HEK293T (cell line): ENCODE measurements around the gene FBXO31.

Experiments used
- CTCF ChIA-PET: fragments of 350-600 bp; formaldehyde crosslinking; extraction: SDS; loops from one replicate; lab custom pipeline; 2021; ENCODE audit warnings: antibody characterized with exemption, inconsistent platforms; lab: Yijun Ruan, JAX
- POLR2A ChIA-PET: fragments of 350-600 bp; formaldehyde crosslinking; extraction: SDS; loops from one replicate; lab custom pipeline; 2020; ENCODE audit warnings: antibody characterized with exemption, inconsistent platforms; lab: Yijun Ruan, JAX
- DNase-seq: peaks from one replicate; pipeline ENCODE4 v3.0.0; 2012; ENCODE audit warnings: mixed read lengths; ENCODE audit errors: extremely low spot score
- ARNT ChIP-seq: fragments of 450-650 bp; IDR thresholded peaks from 2 replicates; pipeline ENCODE4 v1.6.1; 2017; ENCODE audit warnings: mild to moderate bottlenecking
- BHLHE40 ChIP-seq: fragments of 450-650 bp; IDR thresholded peaks from 2 replicates; pipeline ENCODE4 v1.6.1; 2016; ENCODE audit warnings: mild to moderate bottlenecking, moderate library complexity, borderline replicate concordance
- CTBP1 ChIP-seq: fragments of 450-650 bp; IDR thresholded peaks from 2 replicates; pipeline ENCODE4 v1.6.1; 2016; ENCODE audit warnings: borderline replicate concordance
- ELF4 ChIP-seq: fragments of 450-650 bp; IDR thresholded peaks from 2 replicates; pipeline ENCODE4 v1.6.1; 2017; ENCODE audit warnings: antibody characterized with exemption
- FOXA1 ChIP-seq: fragments of 450-650 bp; IDR thresholded peaks from 2 replicates; pipeline ENCODE4 v1.6.1; 2016; ENCODE audit warnings: mild to moderate bottlenecking
- FOXK2 ChIP-seq: fragments of 450-650 bp; IDR thresholded peaks from 2 replicates; pipeline ENCODE4 v1.6.1; 2016; ENCODE audit warnings: mild to moderate bottlenecking
- FOXM1 ChIP-seq: fragments of 450-650 bp; IDR thresholded peaks from 2 replicates; pipeline ENCODE4 v1.6.1; 2017; ENCODE audit warnings: mild to moderate bottlenecking, borderline replicate concordance
- HDGF ChIP-seq: fragments of 450-650 bp; IDR thresholded peaks from 2 replicates; pipeline ENCODE4 v1.6.1; 2017; ENCODE audit warnings: antibody characterized with exemption, borderline replicate concordance
- L3MBTL2 ChIP-seq: fragments of 450-650 bp; conservative IDR thresholded peaks from 2 replicates; pipeline ENCODE4 v1.6.1; 2016; ENCODE audit warnings: mild to moderate bottlenecking
- LEF1 ChIP-seq: fragments of 450-650 bp; IDR thresholded peaks from 2 replicates; pipeline ENCODE4 v1.6.1; 2017; ENCODE audit warnings: mild to moderate bottlenecking, borderline replicate concordance
- NFRKB ChIP-seq: fragments of 450-650 bp; IDR thresholded peaks from 2 replicates; pipeline ENCODE4 v1.6.1; 2016; ENCODE audit warnings: mild to moderate bottlenecking, moderate library complexity
- PKNOX1 ChIP-seq: fragments of 450-650 bp; IDR thresholded peaks from 2 replicates; pipeline ENCODE4 v1.6.1; 2016
- SP1 ChIP-seq: fragments of 450-650 bp; IDR thresholded peaks from 2 replicates; pipeline ENCODE4 v1.6.1; 2017
- SUZ12 ChIP-seq: fragments of 450-650 bp; IDR thresholded peaks from 2 replicates; pipeline ENCODE4 v1.6.1; 2016; ENCODE audit warnings: mild to moderate bottlenecking
- TARDBP ChIP-seq: fragments of 450-650 bp; IDR thresholded peaks from 2 replicates; pipeline ENCODE4 v1.6.1; 2016
- ZNF384 ChIP-seq: fragments of 450-650 bp; IDR thresholded peaks from 2 replicates; pipeline ENCODE4 v1.6.1; 2016

The FBXO31 gene

GRCh38 chr16:87297918-87298631 is 85.5 kb downstream of the FBXO31 start:
- peak; percentile 76 for DNase-seq
- POLR2A ChIA-PET: no interaction called here
- TF ChIP-seq FOXK2: no peak
- no peak for TF ChIP-seq L3MBTL2
- no peak for TF ChIP-seq NFRKB
- no peak for TF ChIP-seq SP1
- no peak for TF ChIP-seq ELF4
- TF ChIP-seq SUZ12: no peak
- TF ChIP-seq HDGF: no peak
- no peak for TF ChIP-seq CTBP1
- TF ChIP-seq LEF1: no peak
- no peak for TF ChIP-seq ZNF384
- no peak for TF ChIP-seq PKNOX1
- CTCF ChIA-PET: interaction anchor here (0.6 to 1.1 kb wide), 6 partner anchors 19 to 1697 kb away, joined by 3 to 6 read pairs (median 3); partner anchors contain the start of gene C16orf95

- no peak for DNase-seq
- ChIA-PET CTCF (interaction anchor here (1.1 kb wide), 2 partner anchors 19 to 20 kb away, joined by 3 read pairs; partner anchors contain the start of gene C16orf95), POLR2A (no interaction called here)
- TF ChIP-seq SP1: no peak
- TF ChIP-seq NFRKB: no peak
Observed at GRCh38 chr16:87297407-87297806, 86.2 kb downstream of the FBXO31 start.

GRCh38 chr16:87295661-87296531 is 87.7 kb downstream of the FBXO31 start:
- TF ChIP-seq CTBP1 (no peak), ARNT (no peak), SP1 (no peak), LEF1 (no peak), ELF4 (no peak), FOXM1 (no peak), ZNF384 (no peak), FOXA1 (no peak), PKNOX1 (no peak), BHLHE40 (no peak), L3MBTL2 (no peak), TARDBP (no peak), FOXK2 (no peak), NFRKB (no peak), HDGF (no peak), SUZ12 (no peak)
- no peak for DNase-seq
- POLR2A ChIA-PET: interaction anchor here (1.2 to 2.8 kb wide), 2 partner anchors 19 to 21 kb away, joined by 3 to 8 read pairs; partner anchors contain the start of gene C16orf95
- CTCF ChIA-PET: no interaction called here

GRCh38 chr16:87295259-87295658 is 88.3 kb downstream of the FBXO31 start:
- ChIA-PET POLR2A (interaction anchor here (2.8 kb wide), 1 partner anchor 22 kb away, joined by 8 read pairs; the partner anchor contains the start of gene C16orf95), CTCF (no interaction called here)
- peak; percentile 56 for DNase-seq
- no peak for TF ChIP-seq ZNF384
- TF ChIP-seq SP1: no peak
- no peak for TF ChIP-seq TARDBP
- TF ChIP-seq L3MBTL2: no peak

GRCh38 chr16:87293990-87294389 is 89.6 kb downstream of the FBXO31 start:
- POLR2A ChIA-PET: interaction anchor here (2.8 kb wide), 1 partner anchor 23 kb away, joined by 8 read pairs; the partner anchor contains the start of gene C16orf95
- CTCF ChIA-PET: no interaction called here
- TF ChIP-seq ZNF384: no peak
- TF ChIP-seq CTBP1: no peak
- TF ChIP-seq SP1: no peak
- TF ChIP-seq ELF4: no peak
- no peak for TF ChIP-seq TARDBP
- TF ChIP-seq ARNT: no peak
- no peak for TF ChIP-seq L3MBTL2
- TF ChIP-seq FOXK2: no peak
- TF ChIP-seq PKNOX1: no peak
- TF ChIP-seq NFRKB: no peak
- TF ChIP-seq SUZ12: no peak
- TF ChIP-seq HDGF: no peak
- no peak for TF ChIP-seq FOXM1
- TF ChIP-seq LEF1: no peak
- no peak for TF ChIP-seq BHLHE40
- TF ChIP-seq FOXA1: no peak
- DNase-seq: no peak

- DNase-seq: no peak
- TF ChIP-seq FOXK2 (no peak), ZNF384 (no peak), NFRKB (no peak), LEF1 (no peak)
- CTCF ChIA-PET: no interaction called here
- POLR2A ChIA-PET: no interaction called here
Observed at GRCh38 chr16:87291944-87292343, 91.6 kb downstream of the FBXO31 start.
